GM19240 (cell line): Measurements from ENCODE around the gene CDH7.

Source experiments
- DNase-seq: peaks from one replicate; pipeline ENCODE4 v3.0.0; 2011; ENCODE audit warnings: low spot score; ENCODE audit not compliant: insufficient read length

The CDH7 gene

GRCh38 chr18:65768120-65768778 is 17.4 kb downstream of the CDH7 start:
- DNase-seq: no peak

GRCh38 chr18:65769652-65770051 is 18.8 kb downstream of the CDH7 start:
- no peak for DNase-seq

- DNase-seq: no peak
Measured at GRCh38 chr18:65786474-65786873, 35.7 kb downstream of the CDH7 start.

GRCh38 chr18:65788373-65788772 is 37.6 kb downstream of the CDH7 start:
- no peak for DNase-seq

GRCh38 chr18:65790604-65791003 is 39.8 kb downstream of the CDH7 start:
- DNase-seq: no peak

- no peak for DNase-seq
Measured at GRCh38 chr18:65791719-65792118, 40.9 kb downstream of the CDH7 start.

- DNase-seq: no peak
Measured at GRCh38 chr18:65792456-65793074, 41.8 kb downstream of the CDH7 start.

GRCh38 chr18:65808759-65809158 is 57.9 kb downstream of the CDH7 start:
- no peak for DNase-seq

GRCh38 chr18:65811307-65811706 is 60.5 kb downstream of the CDH7 start:
- no peak for DNase-seq

- no peak for DNase-seq
Measured at GRCh38 chr18:65815506-65815905, 64.7 kb downstream of the CDH7 start.

- DNase-seq: no peak
Measured at GRCh38 chr18:65817178-65817577, 66.4 kb downstream of the CDH7 start.

GRCh38 chr18:65821911-65822310 is 71.1 kb downstream of the CDH7 start:
- DNase-seq: no peak

GRCh38 chr18:65822826-65823225 is 72.0 kb downstream of the CDH7 start:
- no peak for DNase-seq

- DNase-seq: no peak
Measured at GRCh38 chr18:65827444-65827843, 76.6 kb downstream of the CDH7 start.

GRCh38 chr18:65835881-65836280 is 85.1 kb downstream of the CDH7 start:
- DNase-seq: no peak

GRCh38 chr18:65846107-65846506 is 95.3 kb downstream of the CDH7 start:
- DNase-seq: no peak

GRCh38 chr18:65852273-65852672 is 101.5 kb downstream of the CDH7 start:
- no peak for DNase-seq

- no peak for DNase-seq
Measured at GRCh38 chr18:65859075-65859474, 108.3 kb downstream of the CDH7 start.

- DNase-seq: no peak
Measured at GRCh38 chr18:65869527-65869926, 118.7 kb downstream of the CDH7 start.

- no peak for DNase-seq
Measured at GRCh38 chr18:65876310-65876709, 125.5 kb downstream of the CDH7 start.

GRCh38 chr18:65897292-65897691 is 146.5 kb downstream of the CDH7 start:
- DNase-seq: no peak

GRCh38 chr18:65901522-65901921 is 150.7 kb downstream of the CDH7 start:
- DNase-seq: no peak

- no peak for DNase-seq
Measured at GRCh38 chr18:65906621-65907034, 155.8 kb downstream of the CDH7 start.
